ENCODE data around the gene RAB39A.
A peak's percentile ranks its signal among the peaks of the same experiment; 100 is the strongest.

RAB39A gene

DNA sequence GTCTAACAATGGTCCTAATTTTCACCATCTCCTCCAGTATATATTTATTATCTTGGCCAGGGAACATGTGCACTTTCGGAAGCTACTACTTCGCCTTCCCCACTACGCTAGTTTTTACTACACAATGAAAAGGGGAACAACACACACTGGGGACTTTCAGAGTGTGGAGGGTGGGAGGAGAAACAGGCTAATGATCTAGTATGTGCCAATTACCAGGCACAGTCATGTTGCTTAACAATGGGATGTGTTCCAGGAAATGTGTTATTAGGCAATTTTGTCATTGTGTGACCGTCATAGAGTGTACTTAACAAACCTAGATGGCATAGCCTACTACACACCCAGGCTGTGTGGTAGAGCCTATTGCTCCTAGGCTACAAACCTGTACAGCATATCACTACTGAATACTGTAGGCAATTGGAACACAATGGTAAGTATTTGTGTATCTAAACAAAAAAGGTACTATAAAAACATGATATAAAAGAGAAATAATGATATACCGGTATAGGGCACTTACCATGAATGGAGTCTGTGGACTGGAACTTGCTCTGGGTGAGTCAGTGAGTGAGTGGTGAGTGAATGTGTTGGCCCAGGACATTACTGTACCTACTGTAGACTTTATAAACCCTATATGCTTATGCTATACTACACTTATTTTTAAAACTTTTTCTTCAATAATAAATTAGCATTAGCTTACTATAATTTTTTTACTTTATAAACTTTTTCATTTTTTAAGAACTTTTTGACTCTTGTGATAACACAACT lies 60.3 kb downstream of the RAB39A start:
- H3K27ac Mint-ChIP-seq: no peak overlapping the region
- no peaks in the 10 kb centered on the region for H3K27me3 Mint-ChIP-seq
- H3K4me3 Mint-ChIP-seq: no peak overlapping the region
- no peaks in the 10 kb centered on the region for H3K9me3 Mint-ChIP-seq
- H3K36me3 Mint-ChIP-seq (ENCODE audit: low read depth): no peaks in the 10 kb centered on the region
- intact Hi-C loops (cut with micrococcal nuclease): loop anchor here (1.0 kb wide), 1 partner anchor 60 kb away; the partner anchor contains the start of gene RAB39A
- peaks cover 12% of the 10 kb centered on the region for H3K4me1 Mint-ChIP-seq (ENCODE audit: low read depth)

DNA sequence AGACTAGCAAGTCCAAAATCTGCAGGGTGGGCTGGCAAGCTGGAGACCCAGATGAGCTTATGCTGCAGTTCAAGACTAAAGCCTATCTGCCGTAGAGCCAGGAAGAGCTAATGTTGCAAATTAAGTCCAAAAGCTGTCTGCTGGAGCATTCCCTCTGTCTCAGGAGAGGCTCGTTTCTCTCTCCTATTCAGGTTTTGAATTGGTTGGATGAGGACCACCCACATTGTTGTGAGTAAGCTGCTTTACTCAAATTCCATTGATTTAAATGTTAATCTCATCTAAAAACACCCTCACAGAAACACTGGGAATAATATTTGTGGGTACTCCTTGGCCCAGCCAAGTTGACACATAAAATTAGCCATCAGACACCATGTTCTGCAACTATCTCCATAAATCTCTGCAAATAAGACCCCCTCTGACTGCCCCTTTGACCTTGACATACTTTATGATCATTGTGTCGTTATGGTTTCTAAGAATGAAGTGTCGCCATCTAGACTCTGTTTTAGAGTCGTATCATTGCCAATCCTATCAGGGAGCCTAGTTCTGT lies 63.7 kb downstream of the RAB39A start:
- Mint-ChIP-seq H3K36me3 (ENCODE audit: low read depth) (no peaks in the 10 kb centered on the region), H3K4me1 (ENCODE audit: low read depth) (peaks cover 18% of the 10 kb centered on the region), H3K9me3 (no peaks in the 10 kb centered on the region), H3K27me3 (peaks cover 4% of the 10 kb centered on the region), H3K27ac (no peak overlapping the region), H3K4me3 (no peak overlapping the region)
- intact Hi-C loops (cut with micrococcal nuclease): no loop called here

DNA sequence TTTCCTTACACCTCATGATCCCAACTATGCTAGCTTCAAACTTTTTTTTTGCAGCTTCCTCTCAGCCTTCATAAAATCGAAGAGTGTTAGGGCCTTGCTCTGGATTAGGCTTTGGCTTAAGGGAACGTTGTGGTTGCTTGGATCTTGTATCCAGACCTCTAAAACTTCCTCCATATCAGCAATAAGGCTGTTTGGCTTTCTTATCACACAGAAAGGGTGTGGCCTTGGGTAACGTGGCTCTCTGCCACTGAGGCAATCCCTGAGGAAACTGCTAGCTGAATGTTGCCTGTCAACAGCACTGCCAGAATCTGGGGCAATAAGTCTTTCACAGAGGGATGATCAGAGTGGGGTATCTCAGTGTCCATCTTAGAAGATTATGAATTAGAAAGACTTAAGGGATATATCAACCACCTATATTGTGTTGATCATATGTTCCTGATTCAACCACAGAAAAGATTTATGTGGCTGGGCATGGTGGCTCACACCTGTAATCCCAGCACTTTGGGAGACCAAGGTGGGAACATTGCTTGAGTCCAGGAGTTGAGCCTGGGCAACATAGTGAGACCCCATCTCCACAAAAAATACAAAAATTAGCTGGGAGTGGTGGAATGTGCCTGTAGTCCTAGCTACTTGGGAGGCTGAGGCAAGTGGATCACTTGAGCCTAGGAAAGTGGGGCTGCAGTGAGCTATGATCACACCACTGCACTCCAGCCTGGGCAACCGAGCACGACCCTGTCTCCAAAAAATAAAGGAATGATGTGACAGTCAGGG lies 67.9 kb downstream of the RAB39A start:
- intact Hi-C loops (cut with micrococcal nuclease): no loop called here

DNA sequence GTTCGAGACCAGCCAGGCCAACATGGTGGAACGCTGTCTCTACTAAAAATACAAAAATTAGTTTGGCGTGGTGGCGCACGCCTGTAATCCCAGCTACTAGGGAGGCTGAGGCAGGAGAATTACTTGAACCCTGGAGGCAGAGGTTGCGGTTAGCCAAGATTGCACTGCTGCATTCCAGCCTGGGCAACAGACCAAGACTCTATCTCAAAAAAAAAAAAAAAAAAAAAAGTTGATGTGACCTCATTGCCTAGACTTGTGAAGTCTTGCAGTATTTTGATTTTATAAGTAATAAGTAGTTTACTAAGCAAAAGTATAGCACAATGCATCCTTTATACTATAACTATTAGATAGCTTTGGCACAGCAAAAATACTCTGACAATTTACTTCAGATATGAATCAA lies 70.5 kb downstream of the RAB39A start:
- Mint-ChIP-seq H3K27ac (no peak overlapping the region), H3K4me1 (ENCODE audit: low read depth) (peaks cover 11% of the 10 kb centered on the region), H3K27me3 (peaks cover 14% of the 10 kb centered on the region), H3K36me3 (ENCODE audit: low read depth) (no peaks in the 10 kb centered on the region), H3K4me3 (no peak overlapping the region), H3K9me3 (no peaks in the 10 kb centered on the region)
- intact Hi-C loops (cut with micrococcal nuclease): no loop called here

More for the DNA sequence above, 67.9 kb downstream of the RAB39A start:
- H3K27ac Mint-ChIP-seq: no peak overlapping the region
- peaks cover 11% of the 10 kb centered on the region for H3K4me1 Mint-ChIP-seq (ENCODE audit: low read depth)
- no peak overlapping the region for H3K4me3 Mint-ChIP-seq
- H3K36me3 Mint-ChIP-seq (ENCODE audit: low read depth): no peaks in the 10 kb centered on the region
- peaks cover 10% of the 10 kb centered on the region for H3K27me3 Mint-ChIP-seq
- H3K9me3 Mint-ChIP-seq: no peaks in the 10 kb centered on the region

DNA sequence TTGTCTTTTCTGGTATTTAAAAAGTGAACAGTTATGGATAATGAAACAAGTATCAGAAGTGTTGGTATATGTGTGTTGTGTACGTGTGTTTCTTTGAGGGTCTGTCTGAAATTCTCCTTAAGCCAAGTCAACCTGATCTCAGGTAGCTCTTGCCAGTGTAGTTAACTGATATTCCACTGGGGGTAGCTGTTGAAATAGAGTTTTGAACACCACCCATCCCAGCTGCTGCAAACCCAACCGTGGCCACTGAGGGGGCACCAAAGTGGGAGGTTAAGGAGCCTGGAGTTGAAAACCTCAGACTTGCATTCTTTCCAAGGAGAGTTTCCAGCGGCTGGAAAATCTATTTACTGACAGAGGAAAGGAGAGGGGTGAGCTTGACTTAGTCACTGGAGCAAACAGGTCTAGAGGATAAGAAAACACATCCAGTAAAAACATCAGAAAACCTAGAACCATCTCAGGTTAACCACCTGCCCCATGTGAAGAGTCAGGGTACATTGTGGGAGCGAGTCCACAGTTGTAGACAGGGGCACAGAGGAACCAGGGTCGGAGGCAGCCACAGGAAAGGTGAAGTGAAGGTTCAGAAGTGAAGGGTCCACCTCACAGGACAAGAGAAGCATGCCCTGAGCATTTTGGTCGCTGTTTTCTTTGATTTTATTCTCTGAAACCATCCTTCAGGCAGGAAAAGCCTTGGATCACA lies 71.7 kb downstream of the RAB39A start:
- no peaks in the 10 kb centered on the region for H3K9me3 Mint-ChIP-seq
- no peak overlapping the region for H3K4me3 Mint-ChIP-seq
- H3K36me3 Mint-ChIP-seq (ENCODE audit: low read depth): no peaks in the 10 kb centered on the region
- intact Hi-C loops (cut with micrococcal nuclease): loop anchor here (10.0 kb wide), 1 partner anchor 665 kb away; the partner anchor contains the start of gene DDX10
- H3K27ac Mint-ChIP-seq: no peak overlapping the region
- H3K27me3 Mint-ChIP-seq: peaks cover 14% of the 10 kb centered on the region
- H3K4me1 Mint-ChIP-seq (ENCODE audit: low read depth): peaks cover 7% of the 10 kb centered on the region

DNA sequence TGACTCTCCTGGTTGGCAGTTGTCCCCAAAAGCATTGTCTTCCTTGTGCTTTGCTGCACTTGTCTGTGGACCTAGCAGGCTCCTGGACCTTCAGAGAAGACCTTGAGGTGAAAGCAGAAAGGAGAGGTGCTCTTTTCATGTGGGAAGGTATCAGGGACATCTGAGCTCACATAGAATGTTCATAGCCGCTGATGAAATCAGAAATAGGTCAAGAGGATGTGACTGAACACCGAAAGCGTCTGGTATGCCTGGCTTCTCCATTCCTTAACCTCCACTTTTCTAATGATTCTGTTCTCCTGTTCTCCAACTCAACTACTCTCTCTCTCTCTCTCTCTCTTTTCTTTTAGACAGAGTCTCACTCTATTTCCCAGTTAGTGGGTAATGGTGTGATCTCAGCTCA lies 74.2 kb downstream of the RAB39A start:
- Mint-ChIP-seq H3K36me3 (ENCODE audit: low read depth) (no peaks in the 10 kb centered on the region), H3K4me3 (no peak overlapping the region), H3K4me1 (ENCODE audit: low read depth) (peaks cover 5% of the 10 kb centered on the region), H3K27me3 (peaks cover 12% of the 10 kb centered on the region), H3K9me3 (no peaks in the 10 kb centered on the region), H3K27ac (no peak overlapping the region)
- intact Hi-C loops (cut with micrococcal nuclease): loop anchor here (10.0 kb wide), 1 partner anchor 662 kb away; the partner anchor contains the start of gene DDX10

DNA sequence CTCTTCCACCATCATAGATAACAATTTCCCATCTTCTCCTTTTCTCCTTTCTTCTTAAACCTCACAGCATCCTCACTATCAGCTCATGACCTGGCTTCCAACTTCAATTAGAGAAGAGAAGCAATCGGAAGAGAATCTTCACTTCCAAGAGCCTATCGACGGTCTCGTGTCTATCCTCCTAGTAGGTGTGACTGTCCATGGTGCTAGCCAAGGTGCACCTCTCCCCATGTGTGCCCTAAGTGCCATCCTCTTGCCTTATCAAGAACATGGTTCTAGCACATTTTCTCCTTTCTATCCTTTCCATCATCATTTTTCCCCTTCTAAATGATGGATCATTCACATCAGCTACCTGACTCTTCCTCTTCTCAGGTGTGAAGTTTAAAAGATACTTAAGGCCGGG lies 75.4 kb downstream of the RAB39A start:
- Mint-ChIP-seq H3K4me1 (ENCODE audit: low read depth) (peaks cover 5% of the 10 kb centered on the region), H3K27ac (no peak overlapping the region), H3K4me3 (no peak overlapping the region), H3K9me3 (no peaks in the 10 kb centered on the region), H3K27me3 (peaks cover 12% of the 10 kb centered on the region), H3K36me3 (ENCODE audit: low read depth) (peaks cover under 1% of the 10 kb centered on the region)
- intact Hi-C loops (cut with micrococcal nuclease): loop anchor here (10.0 kb wide), 1 partner anchor 661 kb away; the partner anchor contains the start of gene DDX10

DNA sequence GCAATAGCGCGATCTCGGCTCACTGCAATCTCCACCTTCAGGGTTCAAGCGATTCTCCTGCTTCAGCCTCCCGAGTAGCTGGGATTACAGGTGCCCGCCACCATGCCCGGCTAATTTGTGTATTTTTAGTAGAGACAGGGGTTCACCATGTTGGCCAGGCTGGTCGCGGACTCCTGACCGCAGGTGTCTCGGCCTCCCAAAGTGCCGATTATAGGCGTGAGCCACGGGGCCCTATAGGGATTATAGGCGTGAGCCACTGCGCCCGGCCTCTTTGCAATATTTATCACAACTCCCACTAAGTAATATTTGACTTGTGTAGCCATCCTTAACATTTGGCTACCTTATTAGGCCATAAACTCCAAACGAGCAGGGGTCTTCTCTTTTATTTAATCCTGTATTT lies 79.6 kb downstream of the RAB39A start:
- no peak overlapping the region for H3K27ac Mint-ChIP-seq
- H3K4me1 Mint-ChIP-seq (ENCODE audit: low read depth): no peaks in the 10 kb centered on the region
- no peak overlapping the region for H3K4me3 Mint-ChIP-seq

DNA sequence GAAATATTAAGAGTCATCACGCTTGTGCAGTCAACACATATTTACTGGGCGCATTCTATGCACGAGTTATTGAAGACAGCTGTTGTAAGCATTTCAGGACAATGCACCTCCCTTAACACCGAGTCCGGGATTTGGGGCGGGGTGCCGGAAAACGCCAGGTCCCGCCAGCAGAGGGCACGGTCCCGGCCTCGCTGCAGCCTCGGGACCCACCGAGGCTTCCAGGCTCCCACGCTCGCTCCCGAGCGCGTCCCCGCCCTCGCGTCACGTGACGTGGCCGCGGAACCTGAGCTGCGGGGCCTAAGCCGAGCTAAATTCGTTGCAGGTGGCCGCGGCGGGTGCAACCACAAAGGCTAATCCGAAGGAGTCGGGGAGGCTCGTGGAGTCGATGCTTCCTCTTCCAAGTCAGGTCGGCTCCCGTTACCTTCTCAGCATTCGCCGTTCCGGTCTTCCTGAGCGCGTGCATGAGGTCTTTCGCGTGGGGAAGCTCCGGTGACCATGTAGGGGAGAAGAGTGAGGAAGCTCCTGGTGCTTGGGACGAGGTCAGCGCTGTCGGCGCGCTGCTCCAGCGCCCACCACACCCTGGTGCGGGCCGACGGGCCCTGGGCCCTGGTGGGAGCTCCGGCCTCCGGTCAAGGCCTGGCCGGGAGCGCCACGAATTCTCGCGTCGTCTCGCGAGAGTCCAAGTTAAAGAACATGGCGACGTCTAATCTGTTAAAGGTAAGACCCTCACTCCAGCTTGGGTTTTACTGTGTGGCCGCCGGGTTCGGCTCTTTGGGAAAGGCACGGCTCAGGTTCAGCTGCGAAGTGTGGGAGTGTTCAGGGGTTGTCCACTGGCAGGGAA lies 80.6 kb downstream of the RAB39A start, which contains the start of gene CUL5:
TSS of gene CUL5 (plus strand) at position 243 of the 841 bp plus-strand sequence. CDS start at position 694, 451 bp downstream.
- H3K4me1 Mint-ChIP-seq (ENCODE audit: low read depth): no peaks in the 10 kb centered on the region
- H3K9me3 Mint-ChIP-seq: no peaks in the 10 kb centered on the region
- H3K27me3 Mint-ChIP-seq: peaks cover under 1% of the 10 kb centered on the region
- peak within 1 kb of the TSS; percentile 99 for H3K27ac Mint-ChIP-seq
- H3K36me3 Mint-ChIP-seq (ENCODE audit: low read depth): peaks cover 15% of the 10 kb centered on the region
- intact Hi-C loops (cut with micrococcal nuclease): loop anchor here (1.0 to 10.0 kb wide), 2 partner anchors 81 to 656 kb away; partner anchors contain the start of genes DDX10 and RAB39A
- H3K4me3 Mint-ChIP-seq: peak within 1 kb of the TSS; percentile 89

More for the DNA sequence above, 79.6 kb downstream of the RAB39A start:
- Mint-ChIP-seq H3K27me3 (peaks cover 6% of the 10 kb centered on the region), H3K36me3 (ENCODE audit: low read depth) (peaks cover 15% of the 10 kb centered on the region), H3K9me3 (no peaks in the 10 kb centered on the region)
- intact Hi-C loops (cut with micrococcal nuclease): loop anchor here (10.0 kb wide), 1 partner anchor 657 kb away; the partner anchor contains the start of gene DDX10

DNA sequence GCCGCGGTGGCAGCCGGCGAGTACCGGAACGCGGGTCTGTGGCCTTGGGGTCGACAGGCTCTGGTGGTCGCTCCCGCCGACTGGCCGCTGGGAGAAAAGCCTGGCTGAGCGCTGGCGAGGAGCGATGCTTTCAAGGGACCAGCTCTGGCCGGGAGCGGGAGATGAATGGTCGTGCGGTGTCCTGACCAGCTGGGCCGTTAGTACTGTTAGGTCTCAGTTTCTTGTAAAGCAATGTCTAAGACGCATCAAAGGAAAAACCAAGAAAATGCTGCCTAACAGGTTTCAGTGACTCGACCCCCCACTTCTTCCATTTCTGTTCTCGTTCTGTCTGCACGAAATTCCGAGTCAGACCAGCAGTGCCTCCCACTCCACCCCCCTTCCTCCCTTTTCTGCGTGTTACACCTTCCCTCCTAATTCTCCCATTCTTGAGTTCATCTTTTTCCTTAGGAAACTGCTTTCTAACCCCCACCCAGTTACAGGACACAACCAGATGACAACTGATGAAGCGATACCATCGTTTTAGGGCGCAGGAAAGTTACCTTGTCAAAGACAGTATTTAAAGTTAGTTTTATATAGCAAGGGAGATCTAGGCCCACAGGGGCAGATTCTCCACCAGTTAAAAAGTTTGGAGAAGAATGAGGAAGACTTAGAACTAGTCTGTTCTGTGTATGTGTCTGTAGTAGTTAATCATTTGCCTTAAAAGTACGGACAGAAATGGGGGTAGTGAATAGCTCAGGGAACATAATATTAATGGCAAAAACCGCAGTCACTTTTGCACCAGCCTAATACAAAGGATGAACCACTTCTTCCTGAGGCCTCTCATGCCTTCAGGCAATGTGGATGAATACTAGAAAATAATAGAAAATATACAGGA lies 81.5 kb downstream of the RAB39A start:
- peak overlapping the region; percentile 99 for H3K27ac Mint-ChIP-seq
- peaks cover 15% of the 10 kb centered on the region for H3K36me3 Mint-ChIP-seq (ENCODE audit: low read depth)
- intact Hi-C loops (cut with micrococcal nuclease): loop anchor here (1.0 to 10.0 kb wide), 3 partner anchors 81 to 655 kb away; partner anchors contain the start of genes C11orf65, DDX10 and RAB39A
- H3K27me3 Mint-ChIP-seq: no peaks in the 10 kb centered on the region
- H3K9me3 Mint-ChIP-seq: no peaks in the 10 kb centered on the region
- no peaks in the 10 kb centered on the region for H3K4me1 Mint-ChIP-seq (ENCODE audit: low read depth)
- peak overlapping the region; percentile 89 for H3K4me3 Mint-ChIP-seq

DNA sequence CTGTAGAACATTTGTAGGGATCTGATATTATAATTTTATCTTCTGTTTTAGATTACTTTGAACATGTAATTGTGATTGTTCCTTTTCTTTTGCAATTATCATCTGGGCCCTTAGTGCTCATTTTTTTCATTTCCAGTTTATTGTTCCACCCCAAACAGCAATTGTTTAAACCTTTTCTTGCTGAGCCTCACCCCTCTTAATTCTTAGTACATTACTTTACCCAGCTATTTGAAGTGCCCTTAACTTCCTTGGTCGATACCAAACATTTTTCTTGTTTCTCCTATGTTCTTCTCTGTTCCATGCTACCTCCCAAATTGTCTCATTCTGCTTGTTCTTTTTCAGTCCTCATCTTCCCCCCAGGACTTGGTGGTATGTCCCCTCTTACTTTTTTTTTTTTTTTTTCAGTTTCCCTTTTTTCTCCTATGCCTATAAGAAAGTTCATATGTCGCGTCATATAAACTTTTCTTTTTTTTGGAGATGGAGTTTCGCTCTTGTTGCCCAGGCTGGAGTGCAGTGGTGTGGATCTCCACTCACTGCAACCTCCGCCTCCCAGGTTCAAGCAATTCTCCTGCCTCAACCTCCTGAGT lies 84.0 kb downstream of the RAB39A start:
- Mint-ChIP-seq H3K9me3 (no peaks in the 10 kb centered on the region), H3K4me3 (no peak overlapping the region)

More for the DNA sequence above, 84.0 kb downstream of the RAB39A start:
- intact Hi-C loops (cut with micrococcal nuclease): loop anchor here (10.0 kb wide), 1 partner anchor 453 kb away; the partner anchor contains the start of gene C11orf65
- Mint-ChIP-seq H3K27ac (no peak overlapping the region), H3K36me3 (ENCODE audit: low read depth) (peaks cover 34% of the 10 kb centered on the region), H3K27me3 (no peaks in the 10 kb centered on the region), H3K4me1 (ENCODE audit: low read depth) (no peaks in the 10 kb centered on the region)
